KOPT-K1 (cell line): ENCODE measurements around the gene COIL.

Experiments
- H3K27ac ChIP-seq: fragments of 200-600 bp; sonication (generic); 2 replicates; pipeline ENCODE4 v1.5.1; 2016; ENCODE audit warnings: antibody characterized with exemption, mild to moderate bottlenecking, low read depth, low read length; ENCODE audit not compliant: poor library complexity, severe bottlenecking
- H3K36me3 ChIP-seq: fragments of 200-600 bp; sonication (generic); 2 replicates; pipeline ENCODE4 v1.5.1; 2017; ENCODE audit warnings: antibody characterized with exemption, mild to moderate bottlenecking, low read length, moderate library complexity; ENCODE audit not compliant: insufficient read depth
- H3K9me3 ChIP-seq: fragments of 200-600 bp; sonication (generic); 2 replicates; pipeline ENCODE4 v1.5.1; 2017; ENCODE audit warnings: antibody characterized with exemption, low read length, mild to moderate bottlenecking; ENCODE audit not compliant: insufficient read depth, poor library complexity, severe bottlenecking

COIL gene

GRCh38 chr17:56912105-56912999, 48.5 kb downstream of the COIL start:
- H3K27ac ChIP-seq, result peak overlapping the region; percentile 88
- peaks cover 45% of the 10 kb centered on the region for H3K36me3 ChIP-seq
- peaks cover 4% of the 10 kb centered on the region for H3K9me3 ChIP-seq

- no peak overlapping the region for H3K27ac ChIP-seq
- H3K9me3 ChIP-seq, result no peaks in the 10 kb centered on the region
- peaks cover 62% of the 10 kb centered on the region for H3K36me3 ChIP-seq
These were observed 50.2 kb downstream of the COIL start for GRCh38 chr17:56910509-56911235.

DNA sequence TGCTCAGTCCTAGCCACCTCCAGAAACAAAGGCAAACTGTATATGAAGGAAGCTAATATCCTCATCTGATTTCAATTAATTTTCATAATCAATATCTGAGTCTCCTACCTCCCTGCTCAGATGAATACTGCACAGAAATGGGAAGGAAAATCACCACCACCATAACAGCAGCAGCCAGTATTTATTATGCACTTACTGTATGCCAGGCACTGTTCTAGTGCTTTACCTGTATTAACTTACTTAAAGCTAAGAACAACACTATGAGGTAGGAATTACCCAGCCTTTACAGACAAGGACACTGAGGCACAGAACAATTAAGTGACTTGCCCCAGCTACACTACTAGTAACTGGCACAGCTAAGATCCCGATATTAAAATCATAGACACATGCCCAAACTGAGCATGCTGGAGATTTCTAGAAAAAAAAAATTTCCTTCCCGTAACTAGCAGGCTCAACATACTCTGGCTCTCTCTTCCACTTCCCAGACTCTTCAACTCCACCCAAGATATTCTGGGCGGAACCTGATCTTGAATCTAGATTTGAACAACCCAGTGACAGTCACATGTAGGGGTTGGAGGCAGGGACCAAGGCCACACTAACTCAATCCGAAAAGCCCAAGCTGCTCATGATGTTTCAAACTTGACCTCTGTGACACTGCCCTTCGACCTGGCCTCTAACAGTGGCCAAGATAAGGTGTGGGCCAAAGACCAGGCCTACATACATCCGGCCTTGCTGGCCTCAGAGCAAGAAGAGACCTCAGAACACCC, 50.9 kb downstream of the COIL start:
- H3K36me3 ChIP-seq, result peaks cover 70% of the 10 kb centered on the region
- no peak overlapping the region for H3K27ac ChIP-seq
- no peaks in the 10 kb centered on the region for H3K9me3 ChIP-seq

GRCh38 chr17:56908001-56908542, 52.8 kb downstream of the COIL start:
- Histone ChIP-seq H3K36me3 (peaks cover 88% of the 10 kb centered on the region), H3K9me3 (no peaks in the 10 kb centered on the region), H3K27ac (no peak overlapping the region)

DNA sequence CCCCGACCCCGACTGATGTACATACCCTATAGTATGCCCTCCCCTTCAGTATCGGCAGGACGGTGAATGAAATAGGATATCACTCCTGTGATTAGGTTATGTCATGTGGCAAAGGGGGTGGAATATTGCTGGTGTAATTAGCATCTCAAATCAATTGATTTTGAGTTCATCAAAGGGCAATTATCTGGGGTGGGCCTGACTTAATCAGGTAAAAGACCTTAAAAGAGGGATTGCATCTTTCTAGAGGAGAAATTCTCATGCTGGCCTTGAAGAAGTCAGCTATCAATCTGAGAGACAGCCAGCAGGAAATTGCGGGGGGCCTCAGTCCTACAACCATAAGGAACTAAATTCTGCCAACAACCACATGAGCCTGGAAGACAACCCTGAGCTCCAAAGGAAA, 57.3 kb downstream of the COIL start:
- no peaks in the 10 kb centered on the region for H3K9me3 ChIP-seq
- peaks cover 100% of the 10 kb centered on the region for H3K36me3 ChIP-seq
- H3K27ac ChIP-seq, result no peak overlapping the region

GRCh38 chr17:56902348-56902747, 58.5 kb downstream of the COIL start:
- H3K9me3 ChIP-seq, result no peaks in the 10 kb centered on the region
- H3K27ac ChIP-seq, result no peak overlapping the region
- peaks cover 100% of the 10 kb centered on the region for H3K36me3 ChIP-seq

GRCh38 chr17:56899403-56899802, 61.4 kb downstream of the COIL start:
- Histone ChIP-seq H3K36me3 (peaks cover 100% of the 10 kb centered on the region), H3K27ac (no peak overlapping the region), H3K9me3 (no peaks in the 10 kb centered on the region)

DNA sequence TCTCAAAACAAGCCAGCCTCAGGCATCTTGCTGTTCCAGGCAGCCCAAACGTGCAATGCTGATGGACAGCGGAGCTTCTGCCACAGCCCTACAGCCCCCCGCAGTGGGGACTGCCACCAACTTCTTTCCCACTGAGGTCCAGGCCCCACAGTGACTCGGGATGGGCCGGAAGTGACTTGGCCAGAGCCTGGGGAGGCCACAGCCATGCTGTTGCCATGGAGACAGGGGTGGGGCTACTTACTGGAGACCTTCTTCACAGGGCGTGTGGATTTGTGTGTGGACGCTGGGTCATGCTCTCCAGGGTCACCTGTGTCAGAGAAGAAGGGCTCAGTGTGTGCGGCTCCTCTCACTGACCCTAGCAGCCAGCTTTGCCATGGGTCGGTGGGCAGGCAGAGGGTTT, 62.0 kb downstream of the COIL start:
- Histone ChIP-seq H3K36me3 (peaks cover 100% of the 10 kb centered on the region), H3K27ac (no peak overlapping the region), H3K9me3 (no peaks in the 10 kb centered on the region)

DNA sequence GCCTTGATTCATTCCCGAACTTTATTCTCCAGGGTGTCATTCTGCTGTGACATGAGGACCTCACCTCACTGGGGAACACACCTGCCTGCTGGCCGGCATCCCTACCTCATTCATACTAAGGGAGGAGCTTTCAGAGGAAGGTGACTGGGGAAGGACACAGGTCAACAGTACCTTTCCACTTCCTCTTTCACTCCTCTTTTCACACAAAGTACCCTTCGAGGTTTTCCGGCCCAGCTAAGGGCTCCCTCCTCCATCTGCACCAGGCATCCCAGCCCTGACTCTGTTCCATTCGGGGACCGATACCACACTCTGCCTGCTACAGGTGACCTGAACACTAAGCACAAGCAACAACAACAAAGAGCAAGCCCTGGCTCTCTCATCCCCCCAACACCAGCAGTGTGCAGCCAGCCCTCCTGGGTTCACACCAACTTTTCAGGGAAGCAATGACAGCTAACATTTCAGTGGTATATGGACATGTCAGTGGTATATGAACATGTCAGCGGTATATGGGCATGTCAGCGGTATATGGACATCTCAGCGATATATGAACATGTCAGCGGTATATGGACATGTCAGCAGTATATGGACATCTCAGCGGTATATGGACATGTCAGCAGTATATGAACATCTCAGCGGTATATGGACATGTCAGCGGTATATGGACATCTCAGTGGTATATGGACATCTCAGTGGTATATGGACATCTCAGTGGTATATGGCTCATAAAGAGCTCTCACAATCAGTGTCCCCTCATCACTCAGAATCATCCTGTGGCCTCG, 63.0 kb downstream of the COIL start:
- Histone ChIP-seq H3K9me3 (no peaks in the 10 kb centered on the region), H3K36me3 (peaks cover 100% of the 10 kb centered on the region), H3K27ac (no peak overlapping the region)

DNA sequence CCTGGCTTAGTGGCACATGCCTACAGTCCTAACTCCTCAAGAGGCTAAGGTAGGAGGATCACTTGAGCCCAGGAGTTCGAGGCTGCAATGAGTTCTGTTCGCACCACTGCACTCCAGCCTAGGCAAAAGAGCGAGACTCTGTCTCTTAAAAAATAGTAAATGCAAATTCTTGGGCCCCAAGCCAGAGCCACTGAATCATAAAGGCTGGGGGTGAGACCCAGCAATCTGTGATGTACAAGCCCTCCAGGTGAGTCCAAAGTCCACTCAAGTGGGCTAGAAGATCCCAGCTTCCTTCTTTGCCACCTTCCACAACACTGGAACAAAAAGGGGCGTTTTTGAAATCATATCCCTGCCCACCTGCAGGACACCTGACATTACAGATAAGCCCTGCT, 63.9 kb downstream of the COIL start:
- Histone ChIP-seq H3K27ac (no peak overlapping the region), H3K9me3 (no peaks in the 10 kb centered on the region), H3K36me3 (peaks cover 100% of the 10 kb centered on the region)

DNA sequence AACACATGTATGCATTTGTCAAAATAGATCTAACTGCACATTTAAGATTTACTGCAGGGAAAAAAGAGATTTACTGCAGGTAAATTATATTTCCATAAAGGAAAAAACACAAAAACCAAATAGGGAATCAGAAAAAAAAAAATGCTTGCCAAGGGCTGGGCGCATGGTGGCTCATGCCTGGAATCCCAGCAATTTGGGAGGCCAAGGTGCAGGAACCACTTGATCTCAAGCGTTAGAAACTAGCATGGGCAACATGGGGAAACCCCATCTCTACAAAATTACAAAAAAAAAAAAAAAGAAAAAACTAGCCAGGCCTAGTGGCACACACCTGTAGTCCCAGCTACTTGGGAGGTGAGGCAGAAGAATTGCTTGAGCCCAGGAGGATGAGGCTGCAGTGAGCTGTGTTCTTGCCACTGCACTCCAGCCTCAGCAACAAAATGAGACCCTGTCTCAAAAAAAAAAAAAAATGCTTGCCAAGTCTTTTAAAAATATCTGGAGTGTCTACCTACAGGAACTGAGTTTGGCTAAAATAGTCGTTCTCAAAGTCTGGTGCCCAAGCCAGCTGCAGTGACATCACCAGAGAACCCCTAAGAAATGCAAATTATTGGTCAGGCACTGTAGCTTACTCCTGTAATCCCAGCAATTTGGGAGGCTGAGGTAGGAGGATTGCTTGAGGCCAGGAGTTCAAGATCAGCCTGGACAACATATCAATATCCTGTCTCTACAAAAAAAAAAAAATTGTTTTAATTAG, 64.5 kb downstream of the COIL start:
- H3K36me3 ChIP-seq, result peaks cover 100% of the 10 kb centered on the region
- H3K9me3 ChIP-seq, result no peaks in the 10 kb centered on the region
- no peak overlapping the region for H3K27ac ChIP-seq

GRCh38 chr17:56894859-56895455, 65.9 kb downstream of the COIL start:
- Histone ChIP-seq H3K36me3 (peaks cover 100% of the 10 kb centered on the region), H3K9me3 (peaks cover 8% of the 10 kb centered on the region), H3K27ac (no peak overlapping the region)

GRCh38 chr17:56893503-56893902, 67.3 kb downstream of the COIL start:
- Histone ChIP-seq H3K36me3 (peaks cover 100% of the 10 kb centered on the region), H3K9me3 (peaks cover 23% of the 10 kb centered on the region), H3K27ac (no peak overlapping the region)
